HTR-8/SVneo (cell line): ENCODE measurements around the gene PNPLA5.
"Not testable (repeated sequence)": the region's sequence is repeated elsewhere in the genome, so short reads cannot be mapped to it uniquely, and the experiment has no call there.

Experiments
- DNase-seq: peaks from one replicate; pipeline ENCODE4 v3.0.0; 2011; ENCODE audit warnings: low spot score, mixed read lengths; ENCODE audit not compliant: insufficient read length
- FAIRE-seq: peaks from 2 replicates; lab custom pipeline; 2011; peaks lifted over from hg19 to GRCh38; lab: Jason Lieb, UNC

PNPLA5 gene

GRCh38 chr22:43904412-43904811 is 12.6 kb upstream of the PNPLA5 start:
- FAIRE-seq, DNase-seq: not testable (repeated sequence)

DNA sequence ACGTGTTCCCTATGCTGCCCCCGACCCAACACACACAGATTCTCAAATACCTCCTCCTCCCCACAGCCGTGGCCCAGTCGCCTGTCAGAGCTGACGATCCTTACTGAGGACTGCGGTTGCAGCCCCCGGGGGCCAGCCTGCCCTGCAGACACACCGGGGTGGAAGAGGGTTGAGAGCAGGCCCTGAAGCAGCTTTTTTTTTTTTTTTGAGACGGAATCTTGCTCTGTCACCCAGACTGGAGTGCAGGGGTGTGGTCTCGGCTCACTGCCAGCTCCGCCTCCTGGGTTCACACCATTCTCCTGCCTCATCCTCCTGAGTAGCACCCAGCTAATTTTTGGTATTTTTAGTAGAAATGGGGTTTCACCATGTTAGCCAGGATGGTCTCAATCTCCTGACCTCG is 11.2 kb upstream of the PNPLA5 start:
- FAIRE-seq, DNase-seq: not testable (repeated sequence)

- FAIRE-seq = no peak
- DNase-seq = no peak
These were observed 10.3 kb upstream of the PNPLA5 start for GRCh38 chr22:43901976-43902643.

GRCh38 chr22:43900206-43900605 is 8.4 kb upstream of the PNPLA5 start:
- DNase-seq = no peak
- no peak for FAIRE-seq

- peak; percentile 59 for FAIRE-seq
- DNase-seq = no peak
These were observed 6.0 kb upstream of the PNPLA5 start for GRCh38 chr22:43897751-43898261.

GRCh38 chr22:43895986-43896645 is 4.3 kb upstream of the PNPLA5 start:
- FAIRE-seq (no peak), DNase-seq (no peak)

- no peak for DNase-seq
- no peak for FAIRE-seq
These were observed 2.3 kb upstream of the PNPLA5 start for GRCh38 chr22:43894122-43894521.

DNA sequence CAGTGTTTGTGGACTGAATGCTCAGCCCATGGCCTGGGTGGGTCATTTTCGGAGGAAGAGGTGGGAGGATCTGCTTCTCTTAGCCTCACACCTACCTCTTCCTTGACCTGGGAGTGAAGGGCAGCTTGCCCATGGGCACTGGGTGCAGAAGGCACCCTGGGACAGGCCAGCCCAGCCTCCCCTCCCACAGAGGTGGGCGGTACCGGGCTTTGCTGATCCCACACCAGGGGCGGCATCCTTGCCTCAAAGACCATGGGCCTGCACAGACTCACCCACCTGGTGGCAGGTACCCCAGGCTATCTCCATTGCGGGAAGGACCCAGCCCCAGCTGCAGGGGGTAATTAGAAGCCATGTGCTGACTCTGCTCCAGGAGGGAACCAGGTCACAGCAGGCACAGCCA is 1.5 kb upstream of the PNPLA5 start:
- DNase-seq = no peak
- FAIRE-seq = no peak

GRCh38 chr22:43892183-43892894 is 526 bp upstream of the PNPLA5 start:
- no peak for DNase-seq
- FAIRE-seq = no peak

GRCh38 chr22:43890901-43891331 is 897 bp downstream of the PNPLA5 start:
- no peak for FAIRE-seq
- no peak for DNase-seq

GRCh38 chr22:43889860-43890253 is 2.0 kb downstream of the PNPLA5 start:
- peak; percentile 48 for DNase-seq
- no peak for FAIRE-seq

DNA sequence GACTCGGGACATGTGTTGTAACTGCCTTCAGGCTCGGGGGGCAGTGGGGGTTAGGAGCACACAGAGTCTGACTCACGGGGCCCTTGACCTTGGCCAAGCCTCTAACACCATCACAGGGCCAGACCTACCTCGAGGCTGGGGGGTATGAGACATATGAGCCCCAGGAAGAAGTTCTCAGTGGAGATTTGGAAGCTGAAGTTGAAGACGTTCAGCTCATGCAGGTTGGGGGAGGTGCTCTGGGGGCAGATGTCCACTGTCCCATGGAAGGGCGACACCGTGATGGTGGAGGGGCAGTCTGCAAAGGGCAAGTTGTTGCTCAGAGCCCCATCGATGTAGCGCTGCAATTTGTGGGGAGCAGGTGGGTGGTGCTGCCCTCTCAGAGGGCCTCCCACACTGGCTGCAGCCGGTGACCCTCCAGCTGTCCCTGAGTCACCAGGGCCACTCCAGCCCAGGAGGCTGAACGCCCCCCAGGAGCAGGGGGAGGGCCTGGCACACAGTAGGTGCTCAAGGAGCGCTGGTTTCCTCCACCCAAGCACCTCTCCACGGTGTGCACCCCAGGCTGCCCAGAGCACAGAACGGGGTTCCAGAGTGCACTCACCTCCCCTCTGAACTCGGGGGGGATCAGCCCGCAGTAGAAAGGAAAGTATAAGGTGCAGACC is 2.5 kb downstream of the PNPLA5 start:
- no peak for FAIRE-seq
- DNase-seq = no peak

DNA sequence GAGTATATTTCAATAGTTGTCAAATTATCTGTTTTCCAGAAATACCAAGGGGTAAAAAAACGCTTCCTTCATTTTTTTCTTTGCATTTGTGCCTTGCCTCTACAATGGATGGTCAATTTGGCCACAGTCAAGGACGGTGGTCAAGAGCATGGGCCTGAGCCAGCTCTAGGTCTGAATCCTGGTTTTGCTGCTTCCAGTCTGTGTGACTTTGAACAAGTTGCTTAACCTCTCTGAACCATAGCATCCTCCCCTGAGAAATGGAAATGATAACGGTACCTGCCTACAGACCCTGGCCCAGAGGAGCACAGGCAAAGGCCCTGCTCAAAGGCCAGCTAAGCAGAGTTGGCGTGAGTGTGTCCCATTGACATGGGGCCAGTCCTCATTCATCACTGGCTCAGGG is 3.1 kb downstream of the PNPLA5 start:
- DNase-seq = no peak
- FAIRE-seq = no peak

DNA sequence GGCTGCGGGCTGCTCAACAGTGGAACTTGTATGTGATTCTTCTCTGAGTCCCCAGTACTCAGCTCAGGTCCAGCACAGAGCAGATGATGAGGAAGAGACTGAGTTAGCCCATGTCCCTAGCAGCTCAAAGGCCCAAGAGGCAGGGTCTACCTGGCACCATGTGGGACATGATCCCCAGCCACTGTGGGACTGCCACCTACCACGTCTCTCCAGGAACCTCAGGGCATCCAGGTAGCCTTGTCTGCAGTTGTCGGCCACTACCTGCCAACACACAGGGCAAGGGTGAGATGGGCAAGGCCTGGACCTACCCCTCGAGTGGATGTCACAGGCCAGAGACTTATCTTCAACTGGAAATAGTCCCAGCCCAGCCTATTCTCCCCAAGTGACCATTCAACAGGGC is 4.4 kb downstream of the PNPLA5 start:
- FAIRE-seq (no peak), DNase-seq (no peak)

- no peak for FAIRE-seq
- no peak for DNase-seq
These were observed 5.6 kb downstream of the PNPLA5 start for GRCh38 chr22:43886231-43886630.

DNA sequence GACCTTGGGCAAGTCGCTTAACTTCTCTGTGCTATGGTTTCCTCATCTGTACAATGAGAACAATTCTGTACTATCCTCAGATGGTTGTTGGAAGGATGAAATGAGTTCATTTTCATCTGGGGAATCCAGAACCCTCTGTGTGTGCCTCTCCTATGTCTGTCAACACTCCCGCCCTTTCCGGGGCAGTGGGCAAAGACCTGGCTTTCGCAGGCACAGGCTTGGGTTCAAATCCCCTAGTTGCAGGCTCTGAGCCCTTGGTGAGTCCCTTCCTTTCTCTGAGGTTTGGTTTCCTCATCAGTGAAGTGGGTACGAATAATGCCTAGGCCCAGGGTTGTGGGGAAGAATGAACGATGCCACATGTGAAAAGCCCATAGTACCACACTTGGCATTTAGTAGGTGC is 6.0 kb downstream of the PNPLA5 start:
- DNase-seq (no peak), FAIRE-seq (no peak)

- DNase-seq (no peak), FAIRE-seq (no peak)
These were observed 6.5 kb downstream of the PNPLA5 start for GRCh38 chr22:43885319-43885671.

GRCh38 chr22:43884600-43885318 is 7.1 kb downstream of the PNPLA5 start:
- DNase-seq = peak; percentile 60
- no peak for FAIRE-seq

DNA sequence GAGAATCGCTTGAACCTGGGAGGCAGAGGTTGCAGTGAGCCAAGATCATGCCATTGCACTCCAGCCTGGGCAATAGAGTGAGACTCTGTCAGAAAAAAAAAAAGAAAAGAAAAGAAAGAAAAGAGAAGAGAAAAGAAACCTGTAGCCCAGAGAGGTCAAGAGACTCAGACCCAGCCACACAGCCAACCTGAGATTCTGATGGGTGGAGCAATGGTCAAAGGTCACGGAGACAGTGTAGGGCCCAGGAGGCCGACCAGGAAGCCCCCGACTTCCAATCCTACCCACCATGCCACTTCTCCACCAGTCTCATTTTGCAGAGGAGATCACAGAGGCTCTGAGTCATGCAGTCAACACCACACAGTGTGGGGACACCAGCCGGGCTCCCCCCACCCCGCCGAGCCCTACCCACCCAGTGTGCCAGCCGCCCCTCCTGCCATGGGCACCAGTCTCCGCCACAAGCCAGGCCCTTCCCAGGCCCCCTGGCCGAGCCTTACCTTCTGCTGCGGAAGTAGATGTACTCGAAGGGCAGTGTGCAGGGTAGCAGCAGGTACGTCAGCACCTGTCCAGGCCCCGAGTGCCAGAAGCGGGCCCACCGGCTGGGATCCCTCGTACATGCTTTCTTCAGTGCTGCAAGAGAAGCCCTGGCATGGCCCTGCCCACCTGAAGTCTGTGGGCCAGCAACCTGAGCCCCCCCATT is 7.9 kb downstream of the PNPLA5 start:
- FAIRE-seq = no peak
- DNase-seq = no peak
